GM23338 (cell line): Measurements from ENCODE around the gene PLEKHJ1. TPM values are rescaled to one million over a fixed set of nuclear protein-coding genes. Genes with fewer than 3 reads are reported as not detected.
"Not testable (repeated sequence)": the region's sequence is repeated elsewhere in the genome, so short reads cannot be mapped to it uniquely, and the experiment has no call there.

Experiments used
- ATAC-seq: fragments of 200-7000 bp; cut with Tn5 transposase; 3 replicates; pipeline ENCODE4 v1.9.1; 2020
- DNase-seq: peaks from one replicate; pipeline ENCODE4 v3.0.0-alpha.2; 2015; ENCODE audit warnings: low spot score
- H2AFZ ChIP-seq: fragments of 200-600 bp; sonication (generic); 2 replicates; pipeline ENCODE4 v1.8.0; 2016; ENCODE audit warnings: antibody characterized with exemption, mild to moderate bottlenecking, moderate library complexity
- H3F3A ChIP-seq: fragments of 200-600 bp; sonication (generic); replicated peaks from 2 replicates; pipeline ENCODE4 v1.8.0; 2017; ENCODE audit warnings: antibody characterized with exemption, mixed run types, low read depth
- H3K27ac ChIP-seq: fragments of 200-600 bp; sonication (generic); 2 replicates; pipeline ENCODE4 v1.6.1; 2016; ENCODE audit warnings: low read depth
- H3K27me3 ChIP-seq: fragments of 200-600 bp; sonication (generic); 2 replicates; pipeline ENCODE4 v1.8.0; 2016; ENCODE audit warnings: mild to moderate bottlenecking, mixed run types, moderate library complexity; ENCODE audit not compliant: insufficient read depth
- H3K36me3 ChIP-seq: fragments of 200-600 bp; sonication (generic); 2 replicates; pipeline ENCODE4 v1.8.0; 2016; ENCODE audit warnings: mild to moderate bottlenecking; ENCODE audit not compliant: insufficient read depth
- H3K4me1 ChIP-seq: fragments of 200-600 bp; sonication (generic); 2 replicates; pipeline ENCODE4 v1.8.0; 2016; ENCODE audit warnings: mild to moderate bottlenecking, moderate library complexity; ENCODE audit not compliant: insufficient read depth
- H3K4me2 ChIP-seq: fragments of 200-600 bp; sonication (generic); 2 replicates; pipeline ENCODE4 v1.7.1; 2017; ENCODE audit warnings: mixed run types
- H3K4me3 ChIP-seq: fragments of 200-600 bp; sonication (generic); 2 replicates; pipeline ENCODE4 v1.6.1; 2016; ENCODE audit warnings: mixed run types
- H3K79me2 ChIP-seq: fragments of 200-600 bp; sonication (generic); replicated peaks from 2 replicates; pipeline ENCODE4 v1.8.0; 2017; ENCODE audit warnings: mild to moderate bottlenecking; ENCODE audit not compliant: insufficient read depth
- H3K9me2 ChIP-seq: fragments of 200-600 bp; sonication (generic); 2 replicates; pipeline ENCODE4 v1.8.0; 2017; ENCODE audit not compliant: insufficient read depth
- H4K20me1 ChIP-seq: fragments of 200-600 bp; sonication (generic); replicated peaks from 2 replicates; pipeline ENCODE4 v1.8.0; 2017; ENCODE audit warnings: mild to moderate bottlenecking; ENCODE audit not compliant: insufficient read depth
- H3K27ac Mint-ChIP-seq: 2 replicates; pipeline ENCODE4 v1.8.0; 2020; ENCODE audit warnings: inconsistent platforms, mild to moderate bottlenecking, moderate library complexity, mixed read lengths
- H3K27me3 Mint-ChIP-seq: 3 replicates; pipeline ENCODE4 v1.8.0; 2022; ENCODE audit warnings: low read depth, mild to moderate bottlenecking, moderate library complexity, mixed read lengths, inconsistent platforms; ENCODE audit not compliant: insufficient read depth, poor library complexity
- H3K36me3 Mint-ChIP-seq: 3 replicates; pipeline ENCODE4 v1.8.0; 2021; ENCODE audit warnings: low read depth, mild to moderate bottlenecking, inconsistent platforms, moderate library complexity, mixed read lengths
- H3K4me1 Mint-ChIP-seq: 3 replicates; pipeline ENCODE4 v1.8.0; 2020; ENCODE audit warnings: mild to moderate bottlenecking, inconsistent platforms, mixed read lengths
- H3K4me3 Mint-ChIP-seq: 3 replicates; pipeline ENCODE4 v1.8.0; 2021; ENCODE audit warnings: moderate library complexity, mild to moderate bottlenecking, inconsistent platforms, mixed read lengths
- H3K9me3 Mint-ChIP-seq: 3 replicates; pipeline ENCODE4 v1.8.0; 2020; ENCODE audit warnings: moderate library complexity, mild to moderate bottlenecking, inconsistent platforms, mixed read lengths
- CTCF ChIP-seq, 2 experiments: fragments of 200-600 bp in 1 of 2; sonication (generic) in 1 of 2; conservative IDR thresholded peaks; 2 replicates each; pipeline versions ENCODE4 v1.5.1 to v1.6.1; 2016 to 2017; ENCODE audit warnings: antibody characterized with exemption in 2 of 2, low read depth in 2 of 2, mild to moderate bottlenecking in 2 of 2, moderate library complexity in 1 of 2
- ETS1 ChIP-seq: IDR thresholded peaks from 2 replicates; pipeline ENCODE4 v1.6.1; 2016; ENCODE audit warnings: antibody characterized with exemption
- NANOG ChIP-seq: IDR thresholded peaks from 2 replicates; pipeline ENCODE4 v1.6.1; 2016; ENCODE audit warnings: antibody characterized with exemption, borderline replicate concordance
- POLR2AphosphoS5 ChIP-seq: IDR thresholded peaks from 2 replicates; pipeline ENCODE4 v1.6.1; 2016; ENCODE audit warnings: antibody characterized with exemption, low read depth
- REST ChIP-seq: IDR thresholded peaks from one replicate; pipeline ENCODE4 v1.6.1; 2018; ENCODE audit warnings: antibody characterized with exemption; ENCODE audit not compliant: unreplicated experiment
- ZNF114 ChIP-seq: fragments of 250-450 bp; sonication (Bioruptor Pico); IDR thresholded peaks from 2 replicates; pipeline ENCODE4 v1.5.0; 2020; ENCODE audit warnings: mild to moderate bottlenecking, moderate library complexity
- ZNF331 ChIP-seq: fragments of 250-450 bp; sonication (Bioruptor Pico); IDR thresholded peaks from 2 replicates; pipeline ENCODE4 v1.5.0; 2020; ENCODE audit warnings: low read depth, mild to moderate bottlenecking, moderate library complexity
- polyA plus RNA-seq: library from polyadenylated mRNA; unstranded; fragments of >200 nt; fragmentation: Nextera tagmentation; extraction: Ambion mirVana; gene quantifications from 2 replicates; pipeline ENCODE4 v1.2.1, GENCODE V29; 2016
- total RNA-seq: library from RNA; depleted of rRNA; stranded (reverse); fragments of >200 nt; shearing (Covaris generic); gene quantifications from 2 replicates; pipeline ENCODE4 v1.2.3, GENCODE V29; 2014

PLEKHJ1 gene
- total and polyA plus RNA-seq, 2 experiments from 2014 or later: 146 to 210 TPM

GRCh38 chr19:2282062-2282861 lies 46.1 kb upstream of the PLEKHJ1 start, which contains the start of gene PEAK3:
PEAK3 (minus strand) TSS chr19:2282175; CDS start chr19:2280931, 1,244 bp downstream.
- Mint-ChIP-seq H3K27me3 (peaks cover 19% of the 10 kb centered on the region), H3K4me3 (peak within 1 kb of the TSS; percentile 66)

GRCh38 chr19:2281265-2282061 lies 45.3 kb upstream of the PLEKHJ1 start:
- H3K4me1 ChIP-seq, H3K79me2 ChIP-seq, H3K27ac ChIP-seq, H3F3A ChIP-seq, H3K9me3 Mint-ChIP-seq, H2AFZ ChIP-seq, H3K27ac Mint-ChIP-seq, H3K9me2 ChIP-seq, DNase-seq, H3K36me3 ChIP-seq, H3K36me3 Mint-ChIP-seq, H3K4me1 Mint-ChIP-seq, H4K20me1 ChIP-seq: not testable (repeated sequence)
- peaks cover 21% of the 10 kb centered on the region for H3K27me3 ChIP-seq
- peak overlapping the region; percentile 69 for H3K4me3 ChIP-seq
- peaks cover 20% of the 10 kb centered on the region for H3K27me3 Mint-ChIP-seq
- peak overlapping the region; percentile 88 for H3K4me2 ChIP-seq
- peak overlapping the region; percentile 66; the same call in 2 of the 3 replicates for H3K4me3 Mint-ChIP-seq
- ATAC-seq: peak; percentile 19

More at GRCh38 chr19:2282062-2282861, 46.1 kb upstream of the PLEKHJ1 start, which contains the start of gene PEAK3:
- H3K36me3 Mint-ChIP-seq: no peaks in the 10 kb centered on the region; the same call in 2 of the 3 replicates
- no peaks in the 10 kb centered on the region for H3K79me2 ChIP-seq
- peak within 1 kb of the TSS; percentile 88 for H3K4me2 ChIP-seq
- peak; percentile 77 for DNase-seq
- no peaks in the 10 kb centered on the region for H4K20me1 ChIP-seq
- TF ChIP-seq REST (no peak), POLR2AphosphoS5 (no peak), ZNF114 (CRISPR knock-in tag) (no peak), NANOG (no peak), ETS1 (no peak), CTCF (conservative IDR thresholded peaks at IDR 0.05; ENCODE audit: low read depth in 2 of 2) (no peak), ZNF331 (CRISPR knock-in tag) (no peak)
- peaks cover 3% of the 10 kb centered on the region; the same call in 2 of the 3 replicates for H3K4me1 Mint-ChIP-seq
- H3K27me3 ChIP-seq: peaks cover 22% of the 10 kb centered on the region
- peak within 1 kb of the TSS; percentile 69 for H3K4me3 ChIP-seq
- H3K4me1 ChIP-seq: no peaks in the 10 kb centered on the region
- H3K9me2 ChIP-seq: no peaks in the 10 kb centered on the region
- H3K27ac Mint-ChIP-seq: no peak within 1 kb of the TSS
- 0 out of 2 replicates have a peak, but pooled peaks cover 2% of the 10 kb centered on the region for H3F3A ChIP-seq
- H3K36me3 ChIP-seq: no peaks in the 10 kb centered on the region
- H3K27ac ChIP-seq: no peak within 1 kb of the TSS
- H3K9me3 Mint-ChIP-seq: no peaks in the 10 kb centered on the region; the same call in 2 of the 3 replicates
- H2AFZ ChIP-seq: peak within 1 kb of the TSS; percentile 88
- peak; percentile 79 for ATAC-seq
